CMK (cell line): ENCODE measurements around the gene TRAK1.

Experiments used
- DNase-seq: peaks from one replicate; pipeline ENCODE4 v3.0.0-alpha.2; 2010; ENCODE audit warnings: low read depth

Gene TRAK1

DNA sequence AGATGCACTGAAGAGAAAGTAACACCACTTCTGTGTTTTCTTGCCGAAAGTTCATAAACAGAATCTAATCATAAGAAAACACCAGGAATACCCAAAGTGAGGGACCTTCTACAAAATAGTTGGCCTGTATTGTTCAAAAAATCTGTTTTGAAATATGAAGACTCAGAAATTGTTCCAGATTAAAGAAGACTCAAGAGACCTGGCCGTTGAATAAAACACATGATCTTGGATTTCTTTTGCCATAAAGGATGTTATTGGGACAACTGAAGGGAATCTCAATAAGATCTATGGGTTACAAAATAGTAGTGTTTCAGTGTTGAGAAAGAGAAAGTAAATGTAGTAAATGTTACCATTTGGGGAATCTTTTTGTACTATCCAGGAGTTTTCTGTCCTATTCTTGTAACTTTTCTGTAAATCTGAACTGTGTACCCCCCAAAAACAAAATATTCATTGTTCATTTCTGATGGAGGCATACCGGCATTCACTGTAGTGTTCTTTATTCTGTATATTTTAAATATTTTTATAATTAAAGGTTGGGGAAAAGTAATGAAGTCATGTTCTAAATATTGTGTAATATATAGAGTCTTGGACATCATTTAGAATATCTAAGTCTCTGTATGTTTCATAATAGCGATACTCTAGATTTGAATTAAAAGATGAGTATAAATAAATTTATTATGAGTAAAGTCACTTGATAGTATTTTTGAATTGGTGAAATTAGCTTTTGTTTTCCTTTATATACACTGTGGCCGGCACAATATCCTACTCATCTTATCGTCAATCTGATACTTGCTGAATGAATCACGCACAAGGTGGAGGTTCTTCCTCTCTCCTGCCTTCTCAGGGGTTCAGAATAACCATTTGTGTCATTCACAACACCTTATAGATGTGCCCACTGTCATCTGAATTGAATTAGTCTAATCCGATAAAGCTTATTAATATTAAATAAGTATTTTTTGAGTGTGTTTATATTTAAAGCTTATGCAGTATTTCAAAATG lies 66.7 kb downstream of the TRAK1 start:
- no peak for DNase-seq

DNA sequence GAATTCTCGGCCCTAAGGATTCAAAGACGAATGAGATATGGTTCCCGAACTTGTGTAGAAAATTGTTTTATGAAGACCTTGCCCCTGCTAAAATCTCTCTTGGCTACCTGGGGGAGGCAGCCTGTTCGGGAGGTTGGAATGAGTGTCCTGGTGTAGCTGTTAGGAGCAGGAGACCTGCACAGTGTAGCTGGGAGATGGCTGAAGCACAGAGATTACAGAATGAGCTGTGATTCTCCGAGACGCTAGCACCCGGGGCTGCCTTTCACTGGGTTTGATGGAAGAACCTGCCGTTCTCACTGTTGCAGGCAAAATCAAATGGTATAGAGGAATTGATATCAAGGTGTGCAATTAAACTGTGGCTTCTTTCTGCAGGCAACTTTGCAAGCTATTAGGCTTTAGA lies 68.0 kb downstream of the TRAK1 start:
- no peak for DNase-seq

GRCh38 chr3:42159706-42160472 lies 68.7 kb downstream of the TRAK1 start:
- DNase-seq: peak; percentile 18

- no peak for DNase-seq
Observed at GRCh38 chr3:42161050-42161935, 70.1 kb downstream of the TRAK1 start.

DNA sequence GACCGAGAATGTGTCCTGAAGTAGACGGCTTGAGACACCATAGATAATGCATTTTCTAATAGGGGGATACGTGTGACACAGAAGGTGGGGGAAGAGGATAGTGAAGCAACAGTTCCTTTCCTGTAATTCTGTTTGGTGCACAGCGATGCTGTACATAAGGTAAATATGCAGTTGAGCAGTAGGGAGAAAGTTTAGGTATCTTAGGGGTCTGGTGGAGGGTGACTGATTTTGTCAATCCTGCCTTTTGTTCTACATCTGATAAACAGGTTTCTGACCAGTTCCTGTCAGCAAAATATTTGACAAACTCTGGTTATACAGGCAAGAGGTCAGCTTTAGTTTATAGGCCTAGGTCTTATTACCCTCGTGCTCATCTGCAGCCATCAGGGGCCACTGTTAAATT lies 71.3 kb downstream of the TRAK1 start:
- no peak for DNase-seq

- no peak for DNase-seq
Observed at GRCh38 chr3:42163622-42164244, 72.6 kb downstream of the TRAK1 start.

DNA sequence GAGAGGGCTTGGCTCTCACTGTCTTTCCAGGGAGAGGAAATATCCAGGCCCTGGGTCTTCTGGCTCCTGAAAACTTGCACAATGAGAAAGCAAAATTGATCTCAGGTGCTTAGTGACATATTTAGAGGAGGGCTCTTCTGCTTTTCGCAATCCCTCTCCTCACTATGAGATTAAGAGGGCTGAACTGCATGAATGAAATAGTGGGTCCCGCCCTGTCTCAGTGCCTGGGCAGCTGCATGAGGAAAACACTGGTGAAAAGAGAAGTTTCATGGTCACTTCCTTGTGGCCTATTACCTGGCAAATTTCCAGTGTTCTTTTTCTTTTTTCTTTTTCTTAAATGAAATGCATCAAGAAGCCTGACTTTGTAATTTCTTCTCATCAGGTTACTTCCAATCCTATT lies 73.5 kb downstream of the TRAK1 start:
- no peak for DNase-seq

GRCh38 chr3:42165211-42165610 lies 74.1 kb downstream of the TRAK1 start:
- DNase-seq: no peak

DNA sequence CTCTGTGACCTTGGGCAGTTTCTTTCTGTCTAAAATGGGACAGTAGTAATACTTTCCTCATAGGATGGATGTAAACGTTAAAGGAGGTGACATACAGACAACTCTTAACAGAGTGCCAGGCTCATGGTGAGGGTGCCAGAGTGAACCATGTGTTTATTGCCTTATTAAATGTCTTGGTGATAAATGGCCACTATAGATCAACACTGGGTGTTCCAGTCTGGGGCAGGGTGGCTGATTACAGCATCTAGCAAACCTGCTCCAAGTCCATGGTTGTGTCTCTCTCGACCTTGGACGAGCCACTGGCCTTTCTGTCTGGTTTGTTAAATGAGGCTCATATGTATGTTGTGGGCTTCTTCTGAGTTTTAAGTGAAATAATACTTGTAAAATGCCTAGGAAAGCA lies 75.1 kb downstream of the TRAK1 start:
- DNase-seq: no peak

GRCh38 chr3:42166662-42167300 lies 75.6 kb downstream of the TRAK1 start:
- peak; percentile 37 for DNase-seq

DNA sequence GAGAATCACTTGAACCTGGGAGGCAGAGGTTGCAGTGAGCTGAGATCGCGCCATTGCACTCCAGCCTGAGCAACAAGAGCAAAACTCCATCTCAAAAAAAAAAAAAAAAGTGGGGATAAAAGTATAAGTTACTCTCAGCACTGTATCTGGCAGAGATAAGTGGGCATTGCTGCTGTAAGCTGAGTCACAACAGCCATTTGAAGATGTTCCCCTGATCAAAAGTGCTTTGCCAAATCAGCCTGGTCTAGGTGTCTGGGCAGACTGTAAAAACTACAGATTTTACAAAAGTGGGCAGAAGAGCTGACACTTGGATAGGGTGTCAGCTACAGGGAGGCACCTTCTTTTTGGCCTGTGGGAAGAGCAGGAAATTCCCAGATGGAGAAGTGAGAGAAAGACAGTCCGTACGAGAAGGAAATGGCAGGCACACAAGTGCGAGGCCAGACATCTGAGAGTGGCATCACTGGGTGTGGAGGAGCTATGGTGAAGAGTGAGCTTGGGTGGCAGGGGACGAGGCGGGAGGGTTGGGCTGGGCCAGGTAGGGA lies 78.5 kb downstream of the TRAK1 start:
- DNase-seq: no peak

DNA sequence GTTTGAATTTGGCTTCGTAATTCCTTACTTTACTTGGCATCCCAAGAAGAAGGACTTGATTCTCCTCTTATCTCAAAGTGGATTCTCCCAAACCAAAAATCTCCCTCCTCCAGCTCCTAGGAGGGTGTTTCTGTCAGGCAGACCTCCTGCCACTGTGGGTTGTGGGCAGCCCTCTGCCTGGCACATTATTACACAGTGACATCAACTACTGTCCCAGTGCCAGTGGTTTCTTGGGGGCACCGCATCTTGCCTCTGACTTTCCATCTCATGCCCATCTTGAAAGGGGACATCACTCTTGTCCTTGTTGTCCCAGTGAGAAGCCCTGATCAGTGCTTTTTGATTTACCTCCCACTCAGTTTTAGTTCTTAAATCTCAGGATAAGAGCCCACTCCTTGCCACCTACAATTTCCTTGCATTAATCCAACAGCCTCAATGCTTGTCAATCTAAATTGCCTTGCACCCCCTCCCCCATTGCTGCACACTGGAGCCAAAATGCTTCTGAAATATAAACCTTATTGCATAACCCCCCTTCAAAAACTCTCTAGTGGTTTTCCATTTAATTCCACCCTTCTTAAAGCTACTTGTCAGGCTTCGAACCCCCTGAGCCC lies 81.0 kb downstream of the TRAK1 start:
- no peak for DNase-seq

GRCh38 chr3:42173307-42173706 lies 82.2 kb downstream of the TRAK1 start:
- no peak for DNase-seq

DNA sequence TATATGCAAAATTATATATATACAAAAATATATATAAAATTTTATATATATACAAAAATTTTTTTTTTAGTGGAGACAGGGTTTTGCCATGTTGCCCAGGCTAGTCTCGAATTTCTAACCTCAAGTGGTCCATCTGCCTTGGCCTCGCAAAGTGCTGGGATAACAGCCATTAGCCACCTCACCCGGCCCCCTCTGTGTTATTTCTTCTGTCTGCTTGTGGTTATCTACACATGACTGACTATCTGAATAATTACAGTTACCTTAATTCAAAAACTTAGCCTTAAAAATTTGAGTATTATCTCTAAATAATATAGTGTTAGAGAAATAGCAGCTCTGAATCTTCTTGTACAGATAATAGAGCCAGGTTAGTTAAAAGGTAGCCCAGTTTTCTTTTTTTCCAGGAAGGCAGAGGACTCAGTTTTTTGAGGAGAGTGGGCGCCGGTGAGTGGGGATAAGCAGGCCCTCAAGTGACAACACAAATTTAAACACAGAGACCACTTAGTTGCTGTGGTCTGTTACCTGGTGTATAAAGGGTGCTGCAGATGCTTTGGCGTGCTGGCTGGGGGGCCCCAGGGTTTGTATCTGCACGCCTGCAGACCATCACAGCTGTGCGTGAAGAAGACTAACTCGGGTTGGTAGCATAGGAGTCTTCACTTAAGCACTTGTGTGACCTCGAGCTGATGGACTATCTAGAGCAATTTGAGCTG lies 83.7 kb downstream of the TRAK1 start:
- no peak for DNase-seq

- no peak for DNase-seq
Observed at GRCh38 chr3:42175386-42176240, 84.5 kb downstream of the TRAK1 start.

- no peak for DNase-seq
Observed at GRCh38 chr3:42176242-42177034, 85.3 kb downstream of the TRAK1 start.

- no peak for DNase-seq
Observed at GRCh38 chr3:42177068-42177800, 86.1 kb downstream of the TRAK1 start.
